Measurements from ENCODE around the gene THAP7.

THAP7 gene

GRCh38 chr22:21003782-21004181 is 1.9 kb upstream of the THAP7 start:
- no peak for DNase-seq
- Mint-ChIP-seq H3K4me1 (peaks cover 47% of the 10 kb centered on the region), H3K4me3 (peak overlapping the region; percentile 97), H3K27ac (no peak overlapping the region), H3K9me3 (no peaks in the 10 kb centered on the region), H3K27me3 (ENCODE audit: low read depth, poor library complexity) (peaks cover 5% of the 10 kb centered on the region), H3K36me3 (ENCODE audit: low read depth) (peaks cover 15% of the 10 kb centered on the region)
- no peak for TF ChIP-seq CTCF (IDR thresholded peaks at IDR 0.05)

- peaks cover 3% of the 10 kb centered on the region for H3K36me3 Mint-ChIP-seq (ENCODE audit: low read depth)
- TF ChIP-seq CTCF (IDR thresholded peaks at IDR 0.05), result no peak
- no peak for DNase-seq
- peaks cover 5% of the 10 kb centered on the region for H3K27me3 Mint-ChIP-seq (ENCODE audit: low read depth, poor library complexity)
- peak overlapping the region; percentile 97 for H3K4me3 Mint-ChIP-seq
- H3K9me3 Mint-ChIP-seq, result no peaks in the 10 kb centered on the region
- peak overlapping the region; percentile 99 for H3K27ac Mint-ChIP-seq
- H3K4me1 Mint-ChIP-seq, result peaks cover 35% of the 10 kb centered on the region
Observed at GRCh38 chr22:21000987-21001600, 824 bp downstream of the THAP7 start.

- peaks cover 35% of the 10 kb centered on the region for H3K4me1 Mint-ChIP-seq
- H3K27ac Mint-ChIP-seq, result no peak overlapping the region
- DNase-seq, result no peak
- peak overlapping the region; percentile 97 for H3K4me3 Mint-ChIP-seq
- peaks cover 3% of the 10 kb centered on the region for H3K36me3 Mint-ChIP-seq (ENCODE audit: low read depth)
- H3K9me3 Mint-ChIP-seq, result no peaks in the 10 kb centered on the region
- TF ChIP-seq CTCF (IDR thresholded peaks at IDR 0.05), result no peak
- peaks cover 5% of the 10 kb centered on the region for H3K27me3 Mint-ChIP-seq (ENCODE audit: low read depth, poor library complexity)
Observed at GRCh38 chr22:21000207-21000986, 1.5 kb downstream of the THAP7 start.

- peaks cover 5% of the 10 kb centered on the region for H3K27me3 Mint-ChIP-seq (ENCODE audit: low read depth, poor library complexity)
- peaks cover 35% of the 10 kb centered on the region for H3K4me1 Mint-ChIP-seq
- H3K27ac Mint-ChIP-seq, result no peak overlapping the region
- peak overlapping the region; percentile 65 for H3K4me3 Mint-ChIP-seq
- no peak for DNase-seq
- TF ChIP-seq CTCF (IDR thresholded peaks at IDR 0.05), result no peak
- H3K9me3 Mint-ChIP-seq, result no peaks in the 10 kb centered on the region
- H3K36me3 Mint-ChIP-seq (ENCODE audit: low read depth), result peaks cover 3% of the 10 kb centered on the region
Observed at GRCh38 chr22:20999350-21000206, 2.3 kb downstream of the THAP7 start.

- Mint-ChIP-seq H3K36me3 (ENCODE audit: low read depth) (no peaks in the 10 kb centered on the region), H3K27me3 (ENCODE audit: low read depth, poor library complexity) (peaks cover 5% of the 10 kb centered on the region), H3K27ac (peak overlapping the region; percentile 82), H3K4me1 (peaks cover 30% of the 10 kb centered on the region), H3K9me3 (no peaks in the 10 kb centered on the region), H3K4me3 (no peak overlapping the region)
- DNase-seq, result no peak
- TF ChIP-seq CTCF (IDR thresholded peaks at IDR 0.05), result no peak
Observed at GRCh38 chr22:20998411-20999336, 3.2 kb downstream of the THAP7 start.
